Fibroblast of villous mesenchyme (primary cell): ENCODE measurements around the gene RAC2. TPM values are rescaled to one million over a fixed set of nuclear protein-coding genes. Genes with fewer than 3 reads are reported as not detected.

Experiments
- DNase-seq: peaks from one replicate; pipeline ENCODE4 v3.0.0-alpha.2; 2010; ENCODE audit warnings: low read depth
- H3K4me3 ChIP-seq: 2 replicates; pipeline ENCODE4 v1.5.1; 2011; ENCODE audit warnings: low read depth, mild to moderate bottlenecking, low read length
- CTCF ChIP-seq: IDR thresholded peaks from 2 replicates; pipeline ENCODE4 v1.5.1; 2012; ENCODE audit warnings: low read depth, mild to moderate bottlenecking, low read length; ENCODE audit not compliant: insufficient read depth
- total RNA-seq: library from RNA; depleted of rRNA; stranded (reverse); fragments of >200 nt; gene quantifications from 2 replicates; pipeline ENCODE4 v1.2.3, GENCODE V29; 2012

RAC2 gene
- total RNA-seq, 1 donor = 11.2 TPM

- DNase-seq = no peak
- TF ChIP-seq CTCF = no peak
These were observed 27.0 kb upstream of the RAC2 start for GRCh38 chr22:37270928-37271650.

DNA sequence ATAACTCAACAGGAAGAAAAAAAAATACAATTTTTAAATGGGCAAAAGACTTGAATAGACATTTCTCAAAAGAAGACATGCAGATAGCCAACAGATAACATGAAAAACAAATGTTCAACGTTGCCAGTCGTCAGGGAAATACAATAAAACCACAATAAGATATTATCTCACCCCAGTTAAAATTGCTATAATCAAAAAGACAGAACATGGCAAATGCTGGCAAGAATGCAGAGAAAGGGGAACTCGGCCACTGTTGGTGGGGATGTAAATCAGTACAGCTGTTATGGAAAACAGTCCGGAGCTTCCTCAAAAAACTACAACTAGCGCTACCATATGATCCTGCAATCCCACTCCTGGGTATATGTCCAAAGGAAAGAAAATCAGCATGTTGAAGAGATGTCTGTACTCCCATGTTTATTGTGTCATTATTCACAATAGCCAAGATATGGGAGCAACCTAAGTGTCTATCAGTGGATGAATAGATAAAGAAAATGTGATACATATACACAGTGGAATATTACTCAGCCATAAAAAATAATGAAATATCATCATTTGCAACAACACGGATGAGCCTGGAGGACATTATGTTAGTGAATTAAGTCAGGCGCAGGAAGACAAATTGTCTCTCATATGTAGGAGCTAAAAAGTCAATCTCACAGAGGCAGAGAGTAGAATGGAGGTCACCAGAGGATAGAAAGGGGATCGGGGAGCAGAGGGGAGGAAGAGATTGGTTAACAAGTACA is 26.0 kb upstream of the RAC2 start:
- DNase-seq = no peak
- no peak overlapping the region for H3K4me3 ChIP-seq
- no peak for TF ChIP-seq CTCF

More at GRCh38 chr22:37270928-37271650, 27.0 kb upstream of the RAC2 start:
- no peak overlapping the region for H3K4me3 ChIP-seq

DNA sequence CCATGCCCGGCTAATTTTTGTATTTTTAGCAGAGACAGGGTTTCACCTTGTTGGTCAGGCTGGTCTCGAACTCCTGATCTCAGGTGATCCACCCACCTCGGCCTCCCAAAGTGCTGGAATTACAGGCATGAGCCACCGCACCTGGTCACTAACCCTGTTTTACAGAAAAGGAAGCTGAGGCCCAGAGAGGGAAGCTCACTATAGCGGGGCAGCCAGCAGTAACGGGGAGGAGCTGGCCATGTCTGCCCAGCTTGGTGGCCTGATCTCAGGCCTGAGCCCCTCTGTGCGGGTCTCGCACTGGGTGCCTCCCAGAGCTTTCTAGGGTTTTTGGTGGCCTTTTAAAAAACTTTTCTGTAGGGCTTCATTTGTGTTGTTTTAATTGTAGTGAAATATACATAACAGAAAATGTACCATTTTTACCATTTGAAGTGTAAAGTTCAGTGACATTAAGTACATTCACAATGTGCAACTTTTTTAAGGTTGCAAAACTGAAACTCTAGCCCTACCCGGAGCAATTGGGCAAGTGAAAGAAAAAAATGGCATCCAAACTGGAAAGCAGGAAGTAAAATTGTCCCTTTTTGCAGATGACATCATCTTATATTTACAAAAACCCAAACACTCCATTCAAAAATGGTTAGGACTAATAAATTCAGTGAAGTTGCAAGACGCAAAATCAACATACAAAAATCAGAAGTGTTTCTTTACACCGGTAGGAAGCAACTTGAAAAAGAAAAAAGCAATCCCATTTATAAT is 23.8 kb upstream of the RAC2 start:
- H3K4me3 ChIP-seq = no peak overlapping the region
- no peak for TF ChIP-seq CTCF
- peak; percentile 33 for DNase-seq

DNA sequence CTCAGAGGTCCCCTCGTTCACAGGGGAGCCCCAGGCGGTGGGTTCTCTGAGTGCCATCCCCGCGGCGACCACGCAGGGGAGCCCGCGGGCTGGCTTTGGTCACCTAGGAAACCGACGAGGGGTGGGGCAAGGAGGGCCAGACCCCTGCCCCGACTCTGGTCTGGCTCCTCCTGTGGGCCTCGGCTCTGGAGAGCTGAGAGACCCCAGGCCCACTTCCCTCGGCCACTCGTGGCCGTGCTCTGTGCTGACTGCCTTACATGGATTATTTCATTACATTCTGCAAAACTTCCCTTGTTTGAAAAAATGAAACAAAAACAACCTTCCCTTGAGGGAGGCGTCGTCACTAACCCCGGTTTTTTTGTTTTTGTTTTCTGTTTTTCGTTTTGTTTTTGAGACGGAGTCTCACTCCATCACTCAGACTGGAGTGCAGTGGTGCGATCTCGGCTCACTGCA is 23.1 kb upstream of the RAC2 start:
- H3K4me3 ChIP-seq = peak overlapping the region; percentile 56
- peak; percentile 89 for TF ChIP-seq CTCF
- peak; percentile 36 for DNase-seq

- peak overlapping the region; percentile 56 for H3K4me3 ChIP-seq
- no peak for DNase-seq
- no peak for TF ChIP-seq CTCF
These were observed 22.6 kb upstream of the RAC2 start for GRCh38 chr22:37266581-37267134.
